Spleen (tissue), 11 donors: Measurements from ENCODE around the gene TRABD2B. TPM values are rescaled to one million over a fixed set of nuclear protein-coding genes. Genes with fewer than 3 reads are reported as not detected.

Experiments
- DNase-seq: peaks from one replicate; pipeline ENCODE4 v3.0.0-alpha.2; 2020
- H3K27ac ChIP-seq, 8 donors: fragments of 200-600 bp; sonication (generic) in 7 of 8; 1 replicate in 4 of 8; 2 replicates in 4 of 8; pipeline versions ENCODE4 v1.5.0 to v1.8.0; 2016 to 2021; ENCODE audit warnings: inconsistent platforms in 4 of 8, mild to moderate bottlenecking in 4 of 8, moderate library complexity in 1 of 8
- H3K27me3 ChIP-seq, 7 donors: fragments of 200-600 bp; sonication (generic) in 6 of 7; replicated peaks in 1 of 7; 1 replicate in 4 of 7; 2 replicates in 3 of 7; pipeline versions ENCODE4 v1.5.0 to v1.8.0; 2016 to 2021; ENCODE audit warnings: inconsistent platforms in 3 of 7, mild to moderate bottlenecking in 1 of 7
- H3K36me3 ChIP-seq, 6 donors: fragments of 200-600 bp; sonication (generic) in 5 of 6; 1 replicate in 4 of 6; 2 replicates in 2 of 6; pipeline versions ENCODE4 v1.5.0 to v1.8.0; 2016 to 2021; ENCODE audit warnings: inconsistent platforms in 2 of 6
- H3K4me1 ChIP-seq, 6 donors: fragments of 200-600 bp; sonication (generic) in 5 of 6; 1 replicate in 3 of 6; 2 replicates in 3 of 6; pipeline versions ENCODE4 v1.5.0 to v1.8.0; 2016 to 2021; ENCODE audit warnings: inconsistent platforms in 3 of 6
- H3K4me3 ChIP-seq, 8 donors: fragments of 200-600 bp; sonication (generic) in 7 of 8; 1 replicate in 4 of 8; 2 replicates in 4 of 8; pipeline versions ENCODE4 v1.5.0 to v1.8.0; 2016 to 2021; ENCODE audit warnings: inconsistent platforms in 4 of 8, mild to moderate bottlenecking in 4 of 8, moderate library complexity in 2 of 8
- H3K9me3 ChIP-seq, 8 donors: fragments of 200-600 bp; sonication (generic) in 7 of 8; 1 replicate in 4 of 8; 2 replicates in 4 of 8; pipeline versions ENCODE4 v1.5.0 to v1.8.0; 2016 to 2021; ENCODE audit warnings: inconsistent platforms in 4 of 8
- CTCF ChIP-seq, 11 experiments: fragments of 200-600 bp in 7 of 11; fragments of 450-650 bp in 4 of 11; sonication (generic) in 4 of 11; IDR thresholded peaks in 8 of 11; conservative IDR thresholded peaks in 3 of 11; 1 replicate in 7 of 11; 2 replicates in 4 of 11; pipeline versions ENCODE4 v1.4.0 to v1.8.0; 2016 to 2021; ENCODE audit warnings: antibody characterized with exemption in 11 of 11, inconsistent platforms in 4 of 11, mild to moderate bottlenecking in 1 of 11
- POLR2A ChIP-seq, 3 donors: fragments of 450-650 bp; IDR thresholded peaks; one replicate each; pipeline ENCODE4 v1.5.1; 2017; ENCODE audit warnings: antibody characterized with exemption in 3 of 3, mild to moderate bottlenecking in 1 of 3
- POLR2AphosphoS5 ChIP-seq, 3 donors: sonication (generic); formaldehyde crosslinking; IDR thresholded peaks; one replicate each; pipeline ENCODE4 v1.5.1; 2017; ENCODE audit warnings: antibody characterized with exemption in 3 of 3
- WGBS, 5 donors: extraction: QIAGEN DNeasy Blood & Tissue Kit in 3 of 5; methylation state at CpG; one replicate each; pipeline versions ENCODE4 v1.1.5 to v1.1.7; 2013 to 2018; 5-methylcytosine and 5-hydroxymethylcytosine counted together
- intact Hi-C: fragments of 100-400 bp; cut with DNase I; formaldehyde crosslinking; loops from one replicate; pipeline ENCODE4 v1.15.0; 2023; ENCODE audit warnings: low total_unique reads
- polyA plus RNA-seq, 3 donors: library from polyadenylated mRNA; stranded (reverse); fragments of 200-250 nt; gene quantifications; one replicate each; pipeline ENCODE4 v1.2.1, GENCODE V29; 2013
- total RNA-seq, 7 donors: library from RNA; depleted of rRNA in 3 of 7; stranded (reverse); fragments of >200 nt in 3 of 7; fragmentation: NEBNext Ultra II Directional in 4 of 7; extraction: Animal tissue kit (Norgen Biotek cat#: 25700) in 4 of 7; gene quantifications; one replicate each; pipeline versions ENCODE4 v1.1.0 to v1.2.1, GENCODE V29; 2016 to 2021
- donor health status: healthy with polysubstance abuse.
- donor health status: DM: no; HTN: no; CAD: no; lungs with moderate emphysema.
- donor health status: DM: no; HTN: no; CAD: no.
- donor health status: Bipolar disorder and iron deficiency.
- donor health status: healthy.
- donor health status: DM: no; HTN: no; CAD: no.
- donor health status: DM: yes; HTN: yes; CAD: no.

TRABD2B gene
- total and polyA plus RNA-seq, 10 donors: 0.11 to 3.5 (median 0.64) TPM

DNA sequence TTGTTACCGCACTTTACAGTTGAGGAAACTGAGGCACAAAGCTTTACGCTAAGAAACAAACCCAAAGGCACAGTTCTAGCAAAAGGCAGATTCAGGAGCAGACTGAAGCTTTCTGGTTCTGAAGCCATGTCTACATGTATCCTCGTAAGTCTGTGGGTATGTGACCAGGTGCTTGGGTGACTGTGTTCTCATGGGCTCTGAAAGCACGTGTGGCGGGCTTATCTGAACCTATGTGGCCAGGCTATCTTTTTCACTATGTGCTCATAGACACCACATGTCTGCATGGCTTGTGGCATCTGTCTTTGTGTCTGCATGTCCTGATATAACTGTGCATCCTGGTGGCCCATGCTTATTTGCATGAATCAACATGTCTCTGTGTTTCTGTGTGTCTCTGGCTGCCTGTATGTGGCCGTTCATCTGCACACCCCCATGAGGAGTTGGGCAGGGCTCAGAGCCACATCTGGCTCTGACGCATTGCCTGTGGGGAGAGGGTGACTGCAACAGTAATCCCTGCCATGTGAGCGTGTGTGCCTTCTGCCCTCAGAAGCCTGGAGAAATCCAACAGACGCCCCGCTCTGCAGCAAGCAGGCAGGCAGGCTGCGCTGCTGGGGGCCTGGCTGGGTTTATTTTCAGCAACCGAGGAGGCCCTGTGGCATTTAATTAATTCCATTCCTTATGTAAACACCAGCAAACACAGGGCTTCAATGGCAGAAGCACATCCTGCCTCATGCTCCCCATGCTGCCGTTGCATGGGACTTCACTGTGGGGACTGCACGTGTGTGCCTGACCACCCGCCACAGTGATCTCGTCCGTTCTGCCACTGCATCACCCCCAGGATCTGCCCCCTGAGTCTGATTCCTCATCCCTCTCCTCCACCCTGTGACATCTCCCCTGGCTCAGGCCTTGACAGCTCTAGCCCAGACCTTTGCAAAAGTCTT, 115.4 kb downstream of the TRABD2B start:
- H3K27me3 ChIP-seq: no peaks in the 10 kb centered on the region
- H3K4me1 ChIP-seq: no peaks in the 10 kb centered on the region
- no peaks in the 10 kb centered on the region for H3K9me3 ChIP-seq
- no peak for DNase-seq
- H3K27ac ChIP-seq: no peak overlapping the region
- no peaks in the 10 kb centered on the region for H3K36me3 ChIP-seq
- H3K4me3 ChIP-seq: no peak overlapping the region
- TF ChIP-seq POLR2AphosphoS5 (IDR thresholded peaks at IDR 0.05) (no peak), POLR2A (IDR thresholded peaks at IDR 0.05) (no peak), CTCF (IDR thresholded peaks at IDR 0.05 in 8 of 11, conservative IDR thresholded peaks at IDR 0.05 in 3 of 11) (no peak)
- WGBS, 5 donors: 89 to 95% (median 89%) methylated on average over 16 to 17 of the region's 17 CpGs
- intact Hi-C loops: no loop called here

GRCh38 chr1:47876587-47876963, 120.6 kb downstream of the TRABD2B start:
- intact Hi-C loops: no loop called here
- no peak for DNase-seq
- 75 to 84% (median 81%) methylated on average over 4 of the region's 4 CpGs for WGBS, 5 donors
- Histone ChIP-seq H3K27ac (no peak overlapping the region), H3K27me3 (peaks cover 0 to 8% (median 0%) of the 10 kb centered on the region in 7 donors), H3K4me3 (no peak overlapping the region), H3K4me1 (no peaks in the 10 kb centered on the region), H3K36me3 (no peaks in the 10 kb centered on the region), H3K9me3 (no peaks in the 10 kb centered on the region)
- no peak for TF ChIP-seq POLR2A (IDR thresholded peaks at IDR 0.05)
- TF ChIP-seq CTCF (IDR thresholded peaks at IDR 0.05 in 8 of 11, conservative IDR thresholded peaks at IDR 0.05 in 3 of 11): no peak
- TF ChIP-seq POLR2AphosphoS5 (IDR thresholded peaks at IDR 0.05): no peak

GRCh38 chr1:47875831-47876586, 121.2 kb downstream of the TRABD2B start:
- WGBS, 5 donors: 59 to 86% (median 77%) methylated on average over 5 of the region's 5 CpGs
- TF ChIP-seq POLR2A (IDR thresholded peaks at IDR 0.05) (no peak), POLR2AphosphoS5 (IDR thresholded peaks at IDR 0.05) (no peak), CTCF (IDR thresholded peaks at IDR 0.05 in 8 of 11, conservative IDR thresholded peaks at IDR 0.05 in 3 of 11) (no peak)

DNA sequence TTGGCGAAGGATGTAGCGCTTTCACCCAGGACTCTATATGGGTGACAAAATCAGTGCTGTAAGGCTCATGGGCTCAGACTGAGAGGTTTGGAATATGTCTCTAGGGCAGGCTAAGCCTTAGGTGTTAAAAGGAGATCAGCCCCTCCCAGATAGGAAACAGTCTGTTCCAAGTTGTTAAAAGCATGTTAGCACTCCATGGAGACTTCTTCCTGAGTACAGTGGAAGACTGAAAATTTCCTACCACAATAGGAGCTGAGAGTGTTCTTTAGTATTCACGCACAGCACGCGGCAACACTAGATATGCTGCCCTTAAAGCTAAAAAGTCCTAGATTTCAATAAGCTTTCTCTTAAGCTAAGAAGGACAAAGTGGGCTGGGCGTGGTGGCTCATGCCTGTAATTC, 122.1 kb downstream of the TRABD2B start:
- DNase-seq: no peak
- intact Hi-C loops: no loop called here

More at GRCh38 chr1:47875831-47876586, 121.2 kb downstream of the TRABD2B start:
- Histone ChIP-seq H3K27ac (no peak overlapping the region), H3K4me1 (no peaks in the 10 kb centered on the region), H3K27me3 (peaks cover 0 to 8% (median 0%) of the 10 kb centered on the region in 7 donors), H3K36me3 (no peaks in the 10 kb centered on the region), H3K9me3 (no peaks in the 10 kb centered on the region), H3K4me3 (no peak overlapping the region)
- no peak for DNase-seq
- intact Hi-C loops: no loop called here

More for the DNA sequence above, 122.1 kb downstream of the TRABD2B start:
- no peaks in the 10 kb centered on the region for H3K9me3 ChIP-seq
- H3K27ac ChIP-seq: no peak overlapping the region
- H3K36me3 ChIP-seq: no peaks in the 10 kb centered on the region
- no peak overlapping the region for H3K4me3 ChIP-seq
- no peaks in the 10 kb centered on the region for H3K4me1 ChIP-seq
- WGBS, 5 donors: 65 to 86% (median 84%) methylated on average over 6 of the region's 6 CpGs
- peaks cover 0 to 8% (median 0%) of the 10 kb centered on the region in 7 donors for H3K27me3 ChIP-seq
- TF ChIP-seq CTCF (IDR thresholded peaks at IDR 0.05 in 8 of 11, conservative IDR thresholded peaks at IDR 0.05 in 3 of 11) (no peak), POLR2AphosphoS5 (IDR thresholded peaks at IDR 0.05) (no peak), POLR2A (IDR thresholded peaks at IDR 0.05) (no peak)
